Measurements from ENCODE around the gene CCDC191. TPM values are rescaled to one million over a fixed set of nuclear protein-coding genes. Genes with fewer than 3 reads are reported as not detected.

CCDC191 gene
- total RNA-seq, 1 donor from 2014 or later, result 3.4 TPM

GRCh38 chr3:113954091-113954685 is 102.1 kb downstream of the CCDC191 start:
- no peak for DNase-seq (ENCODE audit: low spot score)

- DNase-seq (ENCODE audit: low spot score), result no peak
Measured at GRCh38 chr3:113953677-113954076, 102.6 kb downstream of the CCDC191 start.

- no peak for DNase-seq (ENCODE audit: low spot score)
Measured at GRCh38 chr3:113952921-113953320, 103.4 kb downstream of the CCDC191 start.

GRCh38 chr3:113948015-113948917 is 108.1 kb downstream of the CCDC191 start:
- peak; percentile 2 for DNase-seq (ENCODE audit: low spot score)

DNA sequence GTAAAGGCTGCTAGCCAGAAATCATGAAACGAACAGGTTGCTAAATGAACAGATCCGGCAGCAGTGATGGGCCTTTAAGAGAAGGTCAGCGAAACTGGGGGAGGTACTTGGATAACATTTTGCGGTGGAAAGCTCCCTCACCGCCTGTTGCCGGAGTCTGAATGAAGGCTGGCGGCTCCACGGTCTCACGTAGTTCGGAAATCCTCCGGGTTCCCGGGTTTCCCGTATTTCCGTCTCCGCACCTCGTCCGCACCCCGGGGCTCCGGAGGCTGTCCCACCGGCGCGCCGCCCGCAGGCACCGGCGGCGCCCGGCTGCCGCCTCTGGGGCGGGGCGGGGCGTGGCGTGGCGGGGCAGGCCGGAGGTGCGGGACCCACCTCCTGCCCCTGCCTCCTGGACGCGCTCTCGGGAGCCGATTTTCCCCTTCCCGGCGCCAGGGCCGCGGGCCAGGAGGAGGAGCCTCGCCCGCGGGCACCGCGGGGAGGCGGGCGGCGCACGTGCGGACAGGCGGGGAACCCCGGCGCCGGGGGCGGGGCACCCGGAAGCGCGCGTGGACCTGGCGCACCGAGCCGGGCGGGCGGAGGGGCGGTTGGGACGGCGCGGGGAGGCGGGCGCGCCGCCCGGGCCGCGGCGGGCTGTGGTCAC is 108.8 kb downstream of the CCDC191 start, which contains the start of gene ZDHHC23:
ZDHHC23 (plus strand) TSS at position 642 of the 643 bp plus-strand sequence. CDS start 790 bp downstream, outside the sequence.
- peak; percentile 40 for DNase-seq (ENCODE audit: low spot score)

- no peak for DNase-seq (ENCODE audit: low spot score)
Measured at GRCh38 chr3:113946831-113947230, 109.5 kb downstream of the CCDC191 start.

DNA sequence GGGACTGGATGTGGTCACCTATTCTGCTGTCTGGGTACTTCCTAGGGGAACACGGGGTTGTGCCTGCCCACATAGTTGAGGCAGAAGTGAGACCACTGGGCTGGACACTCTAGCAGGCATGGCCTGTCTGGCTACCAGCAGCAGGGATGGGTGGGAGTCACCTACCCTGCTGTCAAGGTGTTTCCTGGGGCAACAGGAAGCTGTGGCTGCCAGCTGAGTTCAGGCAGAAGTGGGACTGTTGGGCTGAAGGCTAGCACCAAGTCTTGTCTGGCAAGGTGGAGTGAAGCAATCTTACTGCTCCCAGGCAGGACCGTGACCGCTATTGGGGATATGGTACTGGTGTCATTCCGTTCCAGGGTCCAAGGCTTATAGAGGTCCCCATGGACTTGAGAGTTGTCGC is 128.8 kb downstream of the CCDC191 start:
- no peak for DNase-seq (ENCODE audit: low spot score)

DNA sequence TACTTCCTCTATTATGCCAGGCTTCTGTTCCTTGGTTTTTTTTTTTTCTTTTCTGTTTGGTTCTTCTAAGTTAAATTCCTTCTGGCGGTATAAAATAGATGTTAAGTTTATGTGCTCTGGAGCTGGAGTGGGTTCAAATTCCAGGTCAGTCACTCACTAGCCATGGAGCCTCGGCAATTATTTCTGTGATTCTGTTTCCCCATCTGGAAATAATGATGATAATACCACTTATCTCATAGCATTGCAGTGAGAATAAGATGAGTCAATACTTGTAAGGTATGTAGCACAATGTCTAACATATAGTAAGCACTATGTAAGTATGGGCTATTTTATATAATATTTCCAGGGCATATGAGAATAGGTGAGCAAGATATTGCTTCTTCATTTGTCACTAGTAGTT is 141.7 kb downstream of the CCDC191 start:
- DNase-seq (ENCODE audit: low spot score), result peak; percentile 11

Other genes with a start within 250 kb of the CCDC191 start
- gene GRAMD1C, start 217.7 kb downstream of the CCDC191 start, total RNA-seq (ENCODE audit: insufficient read depth, low replicate concordance), result 8.2 TPM
- gene ZDHHC23, start 108.5 kb downstream of the CCDC191 start, total RNA-seq (ENCODE audit: insufficient read depth, low replicate concordance), result 3.1 TPM
- 15.6 TPM for gene QTRT2, start 211 bp upstream of the CCDC191 start, total RNA-seq (ENCODE audit: insufficient read depth, low replicate concordance)
- gene DRD3, start 122.5 kb upstream of the CCDC191 start, total RNA-seq (ENCODE audit: insufficient read depth, low replicate concordance), result 0.72 TPM
- 2.4 TPM for gene ZNF80, start 181.1 kb upstream of the CCDC191 start, total RNA-seq (ENCODE audit: insufficient read depth, low replicate concordance)
- 5.5 TPM for gene TIGIT, start 237.5 kb upstream of the CCDC191 start, total RNA-seq (ENCODE audit: insufficient read depth, low replicate concordance)

Measured in umbilical cord (tissue), 2 donors.